Activated CD4-positive, alpha-beta memory T cell treated with anti-CD3 and anti-CD28 coated beads, Interleukin-2, amount 10 ng/mL, durations not matched to agents 7 days and 5 days (primary cell): ENCODE data around the gene TULP4. TPM values are rescaled to one million over a fixed set of nuclear protein-coding genes. Genes with fewer than 3 reads are reported as not detected.

Experiments used
- CTCF ChIA-PET: fragments of 350-600 bp; sonication (Branson Sonifier 250); formaldehyde crosslinking; loops from one replicate; lab custom pipeline; 2021; ENCODE audit warnings: antibody characterized with exemption, inconsistent platforms; lab: Charles Lee
- POLR2A ChIA-PET: fragments of 350-600 bp; sonication (Branson Sonifier 250); formaldehyde crosslinking; loops from one replicate; lab custom pipeline; 2021; ENCODE audit warnings: antibody characterized with exemption; lab: Charles Lee
- DNase-seq: peaks from one replicate; pipeline ENCODE4 v3.0.0-alpha.2; 2020
- H3K27ac Mint-ChIP-seq: one replicate; pipeline ENCODE4 v1.8.0; 2021; ENCODE audit warnings: mild to moderate bottlenecking, mixed read lengths
- H3K27me3 Mint-ChIP-seq: one replicate; pipeline ENCODE4 v1.8.0; 2021; ENCODE audit warnings: mixed read lengths
- H3K36me3 Mint-ChIP-seq: one replicate; pipeline ENCODE4 v1.8.0; 2021; ENCODE audit warnings: low read depth, mixed read lengths
- H3K4me1 Mint-ChIP-seq: one replicate; pipeline ENCODE4 v1.8.0; 2021; ENCODE audit warnings: mixed read lengths
- H3K4me3 Mint-ChIP-seq: one replicate; pipeline ENCODE4 v1.8.0; 2021; ENCODE audit warnings: mild to moderate bottlenecking, mixed read lengths
- H3K9me3 Mint-ChIP-seq: one replicate; pipeline ENCODE4 v1.8.0; 2021; ENCODE audit warnings: mixed read lengths
- total RNA-seq, 2 experiments: library from RNA; stranded (reverse); gene quantifications; one replicate each; pipeline ENCODE4 v1.2.3, GENCODE V29; 2021

Gene TULP4
- total RNA-seq, 2 experiments from 2014 or later, result 25.0 to 27.0 TPM

DNA sequence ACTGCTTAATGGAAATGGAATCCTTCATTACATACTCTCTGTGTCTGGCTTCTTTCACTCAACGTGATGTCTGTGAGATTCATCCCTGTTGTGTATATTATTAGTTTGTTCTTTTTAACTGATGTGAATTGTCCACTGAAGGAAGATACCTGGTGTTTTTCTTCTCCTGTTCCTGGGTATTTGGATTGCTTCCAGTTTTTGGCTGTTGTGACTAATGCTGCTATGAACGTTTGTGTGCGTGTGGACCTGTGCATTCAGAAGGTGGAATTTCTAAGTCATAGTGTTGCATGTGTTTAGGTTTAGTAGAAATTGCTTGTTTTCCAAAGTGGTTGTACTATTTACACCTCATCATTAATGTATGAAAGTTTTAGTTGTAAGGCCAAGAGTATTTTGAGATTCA, 3.8 kb downstream of the TULP4 start:
- no peak overlapping the region for H3K4me3 Mint-ChIP-seq

DNA sequence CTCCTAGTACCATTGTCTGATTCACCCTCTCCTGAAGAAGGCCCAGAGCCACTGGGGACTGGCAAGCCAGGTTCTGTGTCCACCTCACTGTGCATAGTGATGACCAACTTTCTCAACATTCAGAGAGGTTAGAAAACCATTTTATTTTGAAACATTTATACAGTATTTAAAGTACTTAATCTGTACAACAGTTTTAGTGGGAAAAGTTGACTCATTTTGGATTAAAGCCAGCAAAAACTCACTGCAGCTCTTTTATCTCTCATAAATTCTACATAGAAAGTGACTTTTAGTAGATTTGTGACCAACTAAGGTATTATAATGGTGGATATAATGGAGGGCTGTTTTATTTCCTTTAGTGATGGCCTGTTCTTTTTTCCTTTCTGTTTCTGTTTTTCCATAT, 9.7 kb downstream of the TULP4 start:
- H3K36me3 Mint-ChIP-seq, result peaks cover 9% of the 10 kb centered on the region
- no peaks in the 10 kb centered on the region for H3K9me3 Mint-ChIP-seq
- H3K27me3 Mint-ChIP-seq, result no peaks in the 10 kb centered on the region
- ChIA-PET CTCF (no interaction called here), POLR2A (no interaction called here)
- H3K4me1 Mint-ChIP-seq, result peaks cover 37% of the 10 kb centered on the region
- no peak overlapping the region for H3K27ac Mint-ChIP-seq
- no peak overlapping the region for H3K4me3 Mint-ChIP-seq
- DNase-seq, result no peak

More for the DNA sequence above, 3.8 kb downstream of the TULP4 start:
- H3K4me1 Mint-ChIP-seq, result peaks cover 20% of the 10 kb centered on the region
- H3K27ac Mint-ChIP-seq, result no peak overlapping the region
- H3K9me3 Mint-ChIP-seq, result peaks cover 2% of the 10 kb centered on the region
- H3K36me3 Mint-ChIP-seq, result peaks cover 18% of the 10 kb centered on the region
- ChIA-PET CTCF (no interaction called here), POLR2A (no interaction called here)
- no peak for DNase-seq
- no peaks in the 10 kb centered on the region for H3K27me3 Mint-ChIP-seq

DNA sequence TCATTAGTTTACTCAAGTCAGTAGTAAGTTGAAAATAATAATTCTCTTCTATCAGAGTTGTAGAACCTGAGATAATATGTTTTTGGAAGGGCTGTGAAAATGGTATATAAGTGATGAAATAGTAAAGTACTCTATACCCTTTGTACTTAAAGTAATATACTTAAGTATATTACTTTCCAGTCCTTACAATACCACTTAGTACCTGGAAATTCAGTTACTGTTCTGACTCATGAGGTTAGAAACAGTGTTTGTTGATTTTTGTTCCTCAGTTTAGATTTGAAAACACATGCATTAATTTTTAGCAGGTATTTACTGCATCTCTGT, 10.1 kb downstream of the TULP4 start:
- no peaks in the 10 kb centered on the region for H3K27me3 Mint-ChIP-seq
- no peak for DNase-seq
- peaks cover 9% of the 10 kb centered on the region for H3K36me3 Mint-ChIP-seq
- peaks cover 37% of the 10 kb centered on the region for H3K4me1 Mint-ChIP-seq
- CTCF ChIA-PET, result no interaction called here
- no peak overlapping the region for H3K4me3 Mint-ChIP-seq
- H3K27ac Mint-ChIP-seq, result no peak overlapping the region
- POLR2A ChIA-PET, result no interaction called here
- H3K9me3 Mint-ChIP-seq, result no peaks in the 10 kb centered on the region

DNA sequence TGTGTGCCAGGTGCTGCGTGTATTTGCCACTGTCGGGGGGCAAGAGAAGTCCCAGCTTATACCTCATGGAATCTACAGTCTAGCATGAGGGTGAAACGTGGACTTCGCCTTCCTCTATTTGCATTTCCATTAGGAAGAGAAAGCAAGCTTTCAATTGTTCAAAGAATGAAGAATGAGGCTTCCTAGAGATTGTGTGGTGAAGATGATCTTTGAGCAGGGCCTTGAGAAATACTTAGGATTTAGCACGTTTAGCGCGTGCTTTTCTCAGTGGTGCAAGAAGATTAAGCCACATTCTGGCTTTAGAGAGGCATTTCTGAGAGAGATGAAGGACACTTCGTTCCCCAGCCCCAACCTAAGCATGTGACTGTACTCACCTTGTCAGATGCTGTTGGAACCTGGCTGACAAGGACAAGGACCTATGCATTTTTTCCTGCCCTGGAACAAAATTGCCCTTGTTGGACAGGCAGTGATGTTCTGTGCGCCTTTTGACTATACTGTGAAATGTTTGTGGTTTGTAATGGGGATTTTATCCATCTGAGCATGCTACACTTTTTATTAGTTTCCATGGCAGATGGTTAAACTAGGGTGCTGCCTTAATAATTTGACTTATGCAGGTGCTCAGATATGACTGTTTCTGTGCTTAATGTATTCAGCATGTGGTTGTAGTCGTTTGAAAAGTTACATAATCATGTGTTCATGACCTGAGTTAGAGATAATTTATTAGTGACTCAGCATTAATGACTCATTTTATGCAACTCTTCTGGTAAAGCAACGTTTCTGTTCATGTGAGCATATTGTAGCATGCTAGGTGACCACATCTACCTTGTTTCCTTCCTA, 10.7 kb downstream of the TULP4 start:
- peak overlapping the region; percentile 21 for H3K27ac Mint-ChIP-seq
- peaks cover 9% of the 10 kb centered on the region for H3K36me3 Mint-ChIP-seq
- POLR2A ChIA-PET, result no interaction called here

DNA sequence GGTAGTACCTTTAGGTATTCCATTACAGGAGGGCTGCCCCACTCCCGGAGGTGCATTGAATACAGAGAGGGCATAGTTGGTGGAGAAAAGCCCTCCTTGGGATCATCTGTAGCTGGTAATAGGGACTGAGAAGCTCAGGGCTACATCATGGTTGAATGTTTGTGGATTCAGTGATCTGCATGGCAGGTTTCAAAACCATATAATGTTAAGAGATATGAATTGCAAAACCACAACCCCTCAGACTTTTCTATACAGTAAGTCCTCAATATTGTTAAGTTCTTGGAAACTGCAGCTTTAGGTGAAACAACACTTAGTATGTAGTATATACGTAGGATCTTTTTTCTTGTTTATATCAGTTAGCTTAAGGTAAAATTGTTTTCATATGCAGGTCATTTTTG, 11.3 kb downstream of the TULP4 start:
- peaks cover 37% of the 10 kb centered on the region for H3K4me1 Mint-ChIP-seq
- no peak for DNase-seq
- peaks cover 9% of the 10 kb centered on the region for H3K36me3 Mint-ChIP-seq
- H3K27ac Mint-ChIP-seq, result no peak overlapping the region
- ChIA-PET CTCF (no interaction called here), POLR2A (no interaction called here)
- no peaks in the 10 kb centered on the region for H3K27me3 Mint-ChIP-seq
- no peak overlapping the region for H3K4me3 Mint-ChIP-seq
- no peaks in the 10 kb centered on the region for H3K9me3 Mint-ChIP-seq

More for the DNA sequence above, 10.7 kb downstream of the TULP4 start:
- DNase-seq, result no peak
- Mint-ChIP-seq H3K27me3 (no peaks in the 10 kb centered on the region), H3K4me3 (no peak overlapping the region), H3K4me1 (peaks cover 37% of the 10 kb centered on the region), H3K9me3 (no peaks in the 10 kb centered on the region)
- CTCF ChIA-PET, result no interaction called here

DNA sequence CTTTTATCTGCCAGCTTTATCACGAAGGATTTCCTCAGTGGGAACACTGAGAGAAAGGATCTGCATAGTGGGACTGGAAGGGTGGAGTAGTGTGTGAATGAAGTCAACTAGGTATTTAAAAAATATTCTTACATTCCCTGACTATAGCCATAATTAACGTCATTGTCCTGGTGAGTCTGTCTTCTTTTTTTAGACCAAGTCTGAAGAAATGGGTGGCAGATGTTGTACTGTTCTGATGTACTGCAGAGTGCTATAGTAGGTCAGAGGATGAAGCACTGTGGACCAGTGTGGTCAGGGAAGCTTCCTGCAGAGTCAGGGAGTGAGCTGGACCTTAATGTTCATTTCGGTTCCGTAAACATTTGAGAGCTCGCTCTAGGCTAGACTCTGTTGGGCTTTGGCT, 11.9 kb downstream of the TULP4 start:
- CTCF ChIA-PET, result no interaction called here

DNA sequence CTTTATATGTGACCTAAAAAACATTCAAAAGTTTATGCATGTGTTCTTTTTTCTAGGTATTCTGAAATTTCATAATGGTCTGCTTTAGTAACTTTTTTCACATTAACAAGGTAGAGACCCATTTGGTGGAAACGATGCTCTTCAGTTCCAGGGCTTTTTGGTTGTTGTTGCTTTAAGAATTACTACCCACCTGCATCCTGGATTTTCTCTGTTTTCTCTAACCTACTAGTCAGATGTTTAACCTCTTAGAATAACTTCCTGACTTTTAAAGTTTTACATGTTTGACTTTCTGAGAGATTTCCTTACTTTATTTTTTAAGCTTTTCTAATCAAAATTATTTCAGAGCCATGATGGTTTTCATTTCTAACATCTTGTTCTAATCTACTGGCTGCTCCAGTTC, 14.9 kb downstream of the TULP4 start:
- Mint-ChIP-seq H3K27me3 (no peaks in the 10 kb centered on the region), H3K9me3 (peaks cover 2% of the 10 kb centered on the region), H3K4me3 (no peak overlapping the region), H3K36me3 (peaks cover 4% of the 10 kb centered on the region), H3K27ac (no peak overlapping the region), H3K4me1 (peaks cover 25% of the 10 kb centered on the region)
- POLR2A ChIA-PET, result interaction anchor here (0.6 kb wide), 1 partner anchor 113 kb away, joined by 3 read pairs; no protein-coding TSS in a partner anchor
- DNase-seq, result no peak
- CTCF ChIA-PET, result interaction anchor here (2.2 kb wide), 1 partner anchor 106 kb away, joined by 5 read pairs; no protein-coding TSS in a partner anchor

More for the DNA sequence above, 11.9 kb downstream of the TULP4 start:
- DNase-seq, result no peak
- POLR2A ChIA-PET, result no interaction called here
- Mint-ChIP-seq H3K36me3 (peaks cover 9% of the 10 kb centered on the region), H3K27me3 (no peaks in the 10 kb centered on the region), H3K27ac (no peak overlapping the region), H3K9me3 (no peaks in the 10 kb centered on the region), H3K4me3 (no peak overlapping the region), H3K4me1 (peaks cover 37% of the 10 kb centered on the region)

DNA sequence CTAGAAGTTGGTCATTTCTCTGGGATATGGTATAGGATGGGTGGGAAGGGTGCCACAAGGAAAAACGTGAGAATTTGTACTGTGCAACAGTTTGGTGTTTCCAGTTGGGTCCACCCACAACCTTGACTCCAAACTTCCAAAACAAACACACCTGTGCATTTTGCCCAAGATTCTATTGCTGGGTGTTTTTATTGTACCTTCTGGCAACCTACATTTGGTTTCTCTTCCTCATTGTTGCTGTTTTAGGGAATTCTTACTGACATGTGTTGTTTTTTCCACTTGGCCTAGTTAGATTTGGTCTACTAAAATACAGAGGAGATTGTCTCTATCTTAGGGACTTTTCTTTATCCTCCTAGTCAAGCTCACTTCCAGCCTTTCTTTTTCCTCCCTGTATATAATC, 16.7 kb downstream of the TULP4 start:
- ChIA-PET POLR2A (no interaction called here), CTCF (interaction anchor here (0.6 kb wide), 1 partner anchor 74 kb away, joined by 3 read pairs; no protein-coding TSS in a partner anchor)

DNA sequence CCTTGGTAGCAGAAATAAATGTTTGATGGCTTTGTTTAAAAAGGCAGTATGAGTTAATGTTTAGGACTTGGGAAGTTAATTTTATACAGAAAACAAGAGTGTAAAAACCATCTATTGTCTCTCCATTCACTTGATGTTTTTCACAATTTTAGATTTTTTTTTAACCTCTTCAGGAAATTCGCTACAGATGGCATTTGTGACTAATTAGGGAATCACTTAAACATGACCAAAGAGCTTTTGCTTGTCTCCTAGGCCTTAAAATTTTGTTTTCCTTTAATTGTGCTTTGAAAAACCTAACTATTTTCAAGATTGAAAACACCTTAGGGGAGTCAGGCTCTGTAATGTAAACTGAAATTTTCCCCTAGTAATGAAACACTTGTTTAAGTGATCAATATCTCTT, 17.3 kb downstream of the TULP4 start:
- H3K4me3 Mint-ChIP-seq, result no peak overlapping the region
- H3K36me3 Mint-ChIP-seq, result peaks cover 11% of the 10 kb centered on the region
- H3K27me3 Mint-ChIP-seq, result no peaks in the 10 kb centered on the region
- POLR2A ChIA-PET, result no interaction called here
- H3K27ac Mint-ChIP-seq, result no peak overlapping the region
- DNase-seq, result no peak
- CTCF ChIA-PET, result interaction anchor here (0.6 kb wide), 1 partner anchor 74 kb away, joined by 3 read pairs; no protein-coding TSS in a partner anchor
- peaks cover 9% of the 10 kb centered on the region for H3K9me3 Mint-ChIP-seq
- peaks cover 2% of the 10 kb centered on the region for H3K4me1 Mint-ChIP-seq

More for the DNA sequence above, 16.7 kb downstream of the TULP4 start:
- H3K9me3 Mint-ChIP-seq, result peaks cover 8% of the 10 kb centered on the region
- H3K36me3 Mint-ChIP-seq, result peaks cover 12% of the 10 kb centered on the region
- no peaks in the 10 kb centered on the region for H3K27me3 Mint-ChIP-seq
- peaks cover 8% of the 10 kb centered on the region for H3K4me1 Mint-ChIP-seq
- no peak overlapping the region for H3K4me3 Mint-ChIP-seq
- no peak for DNase-seq
- no peak overlapping the region for H3K27ac Mint-ChIP-seq

DNA sequence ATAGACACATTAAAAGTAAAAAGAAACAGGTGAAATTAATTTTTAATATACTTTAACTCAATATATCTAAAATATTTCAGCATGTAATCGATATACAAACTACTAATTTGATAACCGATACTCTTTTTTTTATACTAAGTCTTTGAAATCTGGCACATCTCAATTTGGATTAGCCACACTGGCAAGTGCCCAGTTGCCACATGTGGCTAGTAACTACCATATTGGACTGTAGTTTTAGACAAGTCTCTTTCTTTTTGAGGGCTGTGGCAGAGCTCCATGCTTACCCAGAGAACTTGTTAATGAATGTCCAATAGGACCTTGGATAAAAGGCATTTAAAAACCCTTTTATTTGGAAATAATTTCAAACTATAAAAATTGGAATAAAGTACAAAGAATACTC, 17.8 kb downstream of the TULP4 start:
- peaks cover 9% of the 10 kb centered on the region for H3K9me3 Mint-ChIP-seq
- no peaks in the 10 kb centered on the region for H3K27me3 Mint-ChIP-seq

DNA sequence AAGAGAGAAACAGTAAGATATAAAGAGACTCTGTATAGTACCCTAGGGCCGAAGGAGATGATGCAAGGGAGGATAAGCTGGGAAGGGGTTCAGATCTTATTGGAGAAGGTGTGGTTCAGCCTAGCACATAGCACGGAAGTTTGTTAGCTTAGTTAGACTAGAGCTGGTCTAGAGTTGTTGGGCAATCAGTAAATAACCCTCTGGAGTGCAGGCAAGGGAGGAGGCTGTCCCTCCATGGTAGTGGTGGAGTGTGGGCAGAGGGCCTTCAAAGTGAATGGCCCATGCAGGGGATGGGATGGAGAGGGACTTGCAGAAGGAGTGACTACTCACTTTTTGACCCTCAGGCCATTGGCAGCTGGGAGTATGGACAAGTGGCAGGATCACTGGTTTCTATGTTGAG, 20.0 kb downstream of the TULP4 start:
- Mint-ChIP-seq H3K4me3 (no peak overlapping the region), H3K27ac (no peak overlapping the region), H3K36me3 (peaks cover 13% of the 10 kb centered on the region), H3K9me3 (peaks cover 9% of the 10 kb centered on the region), H3K4me1 (no peaks in the 10 kb centered on the region), H3K27me3 (no peaks in the 10 kb centered on the region)
- ChIA-PET POLR2A (no interaction called here), CTCF (no interaction called here)
- DNase-seq, result no peak

More for the DNA sequence above, 17.8 kb downstream of the TULP4 start:
- Mint-ChIP-seq H3K36me3 (peaks cover 9% of the 10 kb centered on the region), H3K4me3 (no peak overlapping the region), H3K27ac (no peak overlapping the region), H3K4me1 (no peaks in the 10 kb centered on the region)
- CTCF ChIA-PET, result no interaction called here
- no peak for DNase-seq
- POLR2A ChIA-PET, result no interaction called here

DNA sequence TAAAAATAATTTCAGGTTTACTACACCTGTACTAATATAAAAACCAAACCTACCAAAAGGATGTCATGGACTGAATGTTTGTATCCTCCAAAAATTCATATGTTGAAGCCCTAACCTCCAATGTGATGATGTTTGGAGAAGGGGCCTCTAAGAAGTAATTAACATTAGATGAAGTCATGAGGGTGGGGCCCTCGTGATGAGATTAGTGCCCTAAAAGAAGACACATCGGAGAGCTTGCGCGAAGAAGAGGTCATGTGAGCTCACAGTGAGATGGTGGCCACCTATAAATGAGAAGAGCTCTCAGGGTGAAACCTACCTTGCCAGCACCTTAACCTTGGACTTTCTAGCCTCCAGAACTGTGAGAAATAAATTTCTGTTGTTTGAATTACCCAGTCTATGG, 20.8 kb downstream of the TULP4 start:
- ChIA-PET CTCF (interaction anchor here (1.1 kb wide), 1 partner anchor 112 kb away, joined by 3 read pairs; no protein-coding TSS in a partner anchor), POLR2A (no interaction called here)
- H3K4me3 Mint-ChIP-seq, result no peak overlapping the region
- H3K27me3 Mint-ChIP-seq, result no peaks in the 10 kb centered on the region
- H3K36me3 Mint-ChIP-seq, result peaks cover 13% of the 10 kb centered on the region
- H3K9me3 Mint-ChIP-seq, result peaks cover 9% of the 10 kb centered on the region
- H3K4me1 Mint-ChIP-seq, result no peaks in the 10 kb centered on the region
- H3K27ac Mint-ChIP-seq, result no peak overlapping the region
- DNase-seq, result no peak

DNA sequence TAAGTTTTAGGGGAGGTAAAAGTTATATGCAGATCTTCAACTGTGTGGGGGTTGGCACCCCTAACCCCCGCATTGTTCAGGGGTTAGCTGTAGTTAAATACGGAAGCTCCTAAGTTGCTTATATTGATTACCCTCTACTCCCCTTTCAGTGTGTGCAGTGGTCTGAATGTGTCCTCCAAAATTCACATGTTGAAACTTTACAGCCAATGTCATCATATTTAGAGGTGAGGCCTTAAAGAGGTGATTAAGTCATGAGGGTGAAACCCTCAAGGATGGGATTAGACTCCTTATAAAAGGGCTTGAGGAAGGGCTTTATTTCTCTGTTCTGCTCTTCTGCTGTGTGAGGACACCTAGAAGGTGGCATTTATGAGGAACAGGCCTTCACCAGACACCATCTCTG, 22.3 kb downstream of the TULP4 start:
- POLR2A ChIA-PET, result no interaction called here
- H3K4me3 Mint-ChIP-seq, result no peak overlapping the region
- CTCF ChIA-PET, result no interaction called here
- H3K4me1 Mint-ChIP-seq, result no peaks in the 10 kb centered on the region
- peaks cover 13% of the 10 kb centered on the region for H3K36me3 Mint-ChIP-seq
- DNase-seq, result no peak
- no peaks in the 10 kb centered on the region for H3K27me3 Mint-ChIP-seq
- H3K27ac Mint-ChIP-seq, result no peak overlapping the region
- peaks cover 9% of the 10 kb centered on the region for H3K9me3 Mint-ChIP-seq

DNA sequence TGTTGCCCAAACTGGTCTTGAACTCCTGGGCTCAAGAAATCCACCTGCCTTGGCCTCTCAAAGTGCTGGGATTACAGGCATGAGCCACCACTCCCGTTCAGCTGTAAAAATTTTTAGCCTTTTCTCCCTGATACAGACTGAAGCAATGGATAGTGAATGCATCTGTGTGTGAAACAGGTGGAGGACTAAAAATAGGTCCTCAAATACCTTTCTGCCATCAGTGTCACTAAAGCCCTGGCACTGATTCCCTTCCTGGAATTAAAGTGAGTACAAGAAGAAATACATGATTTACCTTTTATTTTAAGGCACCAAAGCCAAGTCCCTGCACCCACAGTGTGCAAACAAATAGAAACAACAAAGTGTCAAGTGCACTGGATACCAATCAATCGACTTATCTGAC, 25.1 kb downstream of the TULP4 start:
- no peak overlapping the region for H3K4me3 Mint-ChIP-seq
- CTCF ChIA-PET, result no interaction called here
- POLR2A ChIA-PET, result no interaction called here
- no peaks in the 10 kb centered on the region for H3K27me3 Mint-ChIP-seq
- H3K4me1 Mint-ChIP-seq, result no peaks in the 10 kb centered on the region
- H3K9me3 Mint-ChIP-seq, result peaks cover 6% of the 10 kb centered on the region
- H3K36me3 Mint-ChIP-seq, result peaks cover 11% of the 10 kb centered on the region
- DNase-seq, result no peak
- no peak overlapping the region for H3K27ac Mint-ChIP-seq
